Stimulated activated naive CD4-positive, alpha-beta T cell treated with Interleukin-2 at 50 U/mL for 16 hours (primary cell): Measurements from ENCODE around the gene SPATS1.
A peak's percentile ranks its signal among the peaks of the same experiment; 100 is the strongest.
"Not testable (repeated sequence)": the region's sequence is repeated elsewhere in the genome, so short reads cannot be mapped to it uniquely, and the experiment has no call there.

Experiments
- DNase-seq: peaks from one replicate; lab custom pipeline; 2025; lab: John Stamatoyannopoulos, UW

SPATS1 gene

GRCh38 chr6:44342052-44342451 is 398 bp upstream of the SPATS1 start:
- no peak for DNase-seq

DNA sequence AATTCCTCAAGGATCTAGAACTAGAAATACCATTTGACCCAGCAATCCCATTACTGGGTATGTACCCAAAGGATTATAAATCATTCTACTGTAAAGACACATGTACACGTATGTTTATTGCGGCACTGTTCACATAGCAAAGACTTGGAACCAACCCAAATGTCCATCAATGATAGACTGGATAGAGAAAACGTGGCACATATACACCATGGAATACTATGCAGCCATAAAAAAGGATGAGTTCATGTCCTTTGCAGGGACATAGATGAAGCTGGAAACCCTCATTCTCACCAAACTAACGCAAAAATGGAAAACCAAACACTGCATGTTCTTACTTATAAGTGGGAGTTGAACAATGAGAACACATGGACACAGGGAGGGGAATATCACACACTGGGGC is 4.4 kb downstream of the SPATS1 start:
- not testable (repeated sequence) for DNase-seq

GRCh38 chr6:44349904-44350649 is 7.6 kb downstream of the SPATS1 start:
- DNase-seq: no peak

DNA sequence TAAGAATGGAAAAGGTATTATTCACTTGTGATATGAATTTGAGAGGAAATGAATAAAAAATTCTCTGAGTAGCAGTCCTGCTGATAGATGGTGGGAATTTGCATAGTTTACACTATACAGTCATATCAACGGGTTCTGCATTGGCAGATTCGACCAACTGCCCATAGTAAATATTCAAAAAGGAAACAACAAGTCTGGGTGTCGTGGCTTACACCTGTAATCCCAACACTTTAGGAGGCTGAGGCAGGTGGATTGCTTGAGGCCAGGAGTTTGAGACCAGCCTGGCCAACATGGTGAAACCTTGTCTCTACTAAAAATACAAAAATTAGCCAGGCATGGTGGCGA is 8.2 kb downstream of the SPATS1 start:
- DNase-seq: not testable (repeated sequence)

GRCh38 chr6:44352259-44352658 is 9.8 kb downstream of the SPATS1 start:
- no peak for DNase-seq

GRCh38 chr6:44353336-44353735 is 10.9 kb downstream of the SPATS1 start:
- no peak for DNase-seq

- no peak for DNase-seq
Measured at GRCh38 chr6:44355640-44356039, 13.2 kb downstream of the SPATS1 start.

- no peak for DNase-seq
Measured at GRCh38 chr6:44356487-44356886, 14.0 kb downstream of the SPATS1 start.

DNA sequence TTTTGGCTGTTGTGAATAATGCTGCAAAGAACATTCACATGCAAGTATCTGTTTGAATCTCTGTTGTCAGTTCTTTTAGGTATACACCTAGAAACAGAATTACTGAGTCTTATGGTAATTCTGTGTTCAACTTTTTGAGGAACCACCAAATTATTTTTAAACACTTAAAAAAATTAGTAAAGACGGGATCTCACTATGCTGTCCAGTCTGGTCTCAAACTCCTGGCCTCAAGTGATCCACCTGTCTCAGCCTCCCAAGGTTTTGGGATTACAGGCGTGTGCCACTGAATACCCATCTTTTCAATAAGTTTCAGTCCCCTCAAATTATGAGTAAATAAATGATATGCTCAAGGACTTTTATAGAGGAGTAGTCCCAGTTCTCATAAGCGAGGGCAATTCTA is 17.5 kb downstream of the SPATS1 start:
- no peak for DNase-seq

DNA sequence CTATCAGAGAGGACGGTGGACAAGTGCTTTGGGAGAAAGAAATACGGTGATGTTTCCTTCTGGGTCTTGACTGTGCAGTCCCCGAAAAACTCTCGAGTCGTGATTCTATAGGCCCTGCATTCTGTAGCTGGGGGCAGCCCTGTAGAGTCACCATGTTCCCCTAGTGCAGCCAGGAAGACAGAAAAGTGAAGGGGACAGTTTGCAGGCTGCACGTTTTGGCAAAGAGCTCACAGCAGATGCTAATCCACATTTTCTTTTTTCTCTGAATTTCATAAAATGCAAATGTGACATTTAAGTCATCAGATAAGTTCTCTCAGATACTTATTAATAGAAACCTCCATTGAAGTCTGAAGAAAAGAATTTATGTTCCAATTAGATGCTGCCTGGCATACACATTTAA is 19.5 kb downstream of the SPATS1 start:
- DNase-seq: no peak

- DNase-seq: no peak
Measured at GRCh38 chr6:44363377-44363926, 21.0 kb downstream of the SPATS1 start.

DNA sequence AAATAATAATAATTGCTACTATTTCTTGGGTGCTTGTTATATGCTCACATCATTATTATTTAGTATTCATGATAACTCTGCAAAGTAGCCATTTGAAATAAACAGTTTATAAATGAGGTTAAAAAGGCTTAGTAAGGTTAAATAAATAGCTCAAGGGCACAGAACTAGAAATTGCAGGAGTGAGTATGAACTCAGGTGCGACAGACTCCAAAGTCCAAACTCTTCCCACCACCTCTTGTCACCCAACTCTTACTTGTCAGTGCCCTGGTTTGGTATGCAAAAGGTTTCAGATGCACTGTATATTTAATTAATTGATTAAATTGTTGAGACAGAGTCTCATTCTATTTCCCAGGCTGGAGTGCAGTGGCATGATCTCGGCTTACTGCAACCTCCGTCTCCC is 24.3 kb downstream of the SPATS1 start:
- no peak for DNase-seq

DNA sequence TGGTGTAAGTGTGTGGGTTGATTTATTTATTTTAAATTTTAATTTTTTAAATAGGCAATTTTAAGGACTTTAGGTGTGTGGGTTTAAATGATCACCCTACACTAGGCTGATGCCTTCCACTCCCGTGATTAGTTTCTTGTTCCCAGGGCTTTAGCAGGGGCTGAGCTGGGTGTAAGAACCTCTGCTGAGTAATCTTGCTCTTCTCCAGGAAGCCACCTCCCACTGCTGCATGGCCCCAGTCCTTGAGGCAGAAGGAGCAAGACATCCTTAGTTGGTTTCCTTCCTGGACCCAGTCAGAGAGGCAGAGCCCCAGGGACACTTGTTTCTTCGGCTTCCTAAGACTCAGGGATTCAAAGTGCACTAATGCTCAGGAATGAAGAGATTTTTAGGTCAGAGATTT is 25.2 kb downstream of the SPATS1 start:
- DNase-seq: no peak

DNA sequence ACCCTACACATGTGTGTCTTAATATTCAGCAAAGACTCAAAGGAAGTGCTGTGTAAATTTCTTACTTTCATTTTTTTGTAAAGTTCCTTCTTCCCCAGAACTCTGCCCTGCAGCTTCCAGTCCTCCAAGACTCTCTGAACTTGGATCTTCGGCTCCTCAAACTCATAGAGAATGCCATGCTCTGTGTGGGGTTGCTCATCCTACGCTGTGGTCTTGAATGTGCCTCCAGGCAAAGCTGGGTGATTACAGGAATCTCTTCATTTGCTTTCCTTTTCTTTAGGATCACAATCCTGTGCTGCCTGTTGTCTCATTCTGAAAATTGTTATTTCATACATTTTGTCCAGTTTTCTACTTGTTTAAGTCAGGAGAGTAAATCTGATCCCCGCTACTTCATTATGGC is 30.6 kb downstream of the SPATS1 start:
- DNase-seq: no peak

- DNase-seq: no peak
Measured at GRCh38 chr6:44373787-44374186, 31.3 kb downstream of the SPATS1 start.

DNA sequence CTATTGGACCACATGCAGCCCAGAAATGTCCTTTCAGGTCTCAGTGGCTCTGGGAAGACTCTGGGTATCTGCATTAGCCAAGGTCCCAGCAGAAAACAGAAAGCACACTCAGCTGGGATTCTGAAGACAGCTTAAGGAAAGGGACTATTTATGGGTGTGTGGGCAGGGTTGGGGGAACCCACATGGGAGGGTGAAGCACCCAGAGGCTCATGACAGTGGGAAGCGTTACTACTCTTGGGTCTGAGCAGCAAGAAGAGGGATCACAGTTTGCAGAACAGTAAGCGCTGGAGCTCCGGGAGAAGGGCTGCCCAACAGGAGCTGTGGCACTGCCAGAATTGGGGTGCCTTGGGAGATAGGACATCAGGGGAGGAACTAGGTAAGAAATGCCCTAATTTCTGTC is 32.6 kb downstream of the SPATS1 start:
- DNase-seq: no peak

DNA sequence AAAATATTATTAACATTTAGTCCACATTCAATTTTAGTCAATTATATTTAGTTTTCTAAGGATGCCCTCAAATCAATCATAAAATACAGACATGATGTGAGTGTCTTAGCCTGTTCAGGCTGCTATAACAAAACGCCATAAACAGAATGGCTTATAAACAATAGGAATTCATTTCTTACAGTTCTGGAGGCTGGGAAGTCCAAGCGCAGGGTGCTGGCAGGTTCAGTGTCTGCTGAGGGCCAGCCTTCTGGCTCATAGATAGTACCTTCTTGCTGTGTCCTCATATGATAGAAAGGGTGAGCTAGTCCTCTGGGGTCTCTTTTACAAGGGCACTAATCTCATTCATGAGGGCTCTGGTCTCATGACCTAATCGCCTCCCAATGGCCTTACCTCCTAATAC is 35.0 kb downstream of the SPATS1 start:
- DNase-seq: no peak

- no peak for DNase-seq
Measured at GRCh38 chr6:44377971-44378370, 35.5 kb downstream of the SPATS1 start.

GRCh38 chr6:44381739-44382138 is 39.3 kb downstream of the SPATS1 start:
- no peak for DNase-seq

DNA sequence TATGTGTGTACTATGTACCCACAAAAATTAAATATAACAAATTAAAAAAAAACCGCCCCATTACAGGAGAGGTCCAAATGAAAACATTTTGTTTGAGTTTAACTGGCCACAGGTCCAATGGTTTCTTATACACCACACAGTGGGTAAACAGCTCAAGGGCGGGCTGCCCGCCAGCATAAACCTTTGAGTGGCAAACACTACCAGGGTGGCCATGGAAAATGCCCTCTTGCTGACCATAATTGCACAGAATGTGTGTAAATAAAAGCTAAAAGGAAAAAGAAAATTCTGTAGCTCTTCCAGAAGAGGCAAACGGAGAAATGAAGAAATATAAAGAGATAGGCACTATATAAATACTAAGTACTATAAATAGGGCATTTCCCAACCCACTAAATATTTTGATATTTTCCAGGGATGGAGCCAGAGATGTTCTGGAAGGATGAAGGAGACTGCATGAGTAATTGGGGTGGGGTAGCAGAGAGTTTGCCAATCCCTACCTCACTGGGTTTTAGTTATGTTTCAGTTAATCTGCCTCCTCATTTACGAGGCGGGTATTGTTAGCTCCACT is 44.0 kb downstream of the SPATS1 start:
- DNase-seq: no peak

DNA sequence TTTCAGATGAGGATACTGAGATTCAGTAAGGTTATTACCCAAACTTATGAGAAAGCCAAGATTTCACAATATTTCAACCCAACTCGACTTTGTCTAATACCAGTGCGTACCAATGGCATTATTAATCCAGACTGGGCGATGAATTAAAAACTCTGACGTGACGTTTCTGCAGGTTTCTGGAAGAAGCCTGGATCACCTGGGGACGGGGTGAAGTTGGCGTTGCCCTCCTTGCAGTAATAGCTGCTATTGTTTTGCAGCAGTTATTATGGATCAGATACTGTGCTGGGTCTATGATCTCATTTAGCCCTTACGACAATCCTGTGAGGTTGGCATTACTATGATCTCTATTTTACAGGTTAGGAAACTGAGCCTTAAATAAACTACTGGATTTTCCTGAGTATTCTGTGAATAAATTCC is 44.5 kb downstream of the SPATS1 start:
- no peak for DNase-seq

DNA sequence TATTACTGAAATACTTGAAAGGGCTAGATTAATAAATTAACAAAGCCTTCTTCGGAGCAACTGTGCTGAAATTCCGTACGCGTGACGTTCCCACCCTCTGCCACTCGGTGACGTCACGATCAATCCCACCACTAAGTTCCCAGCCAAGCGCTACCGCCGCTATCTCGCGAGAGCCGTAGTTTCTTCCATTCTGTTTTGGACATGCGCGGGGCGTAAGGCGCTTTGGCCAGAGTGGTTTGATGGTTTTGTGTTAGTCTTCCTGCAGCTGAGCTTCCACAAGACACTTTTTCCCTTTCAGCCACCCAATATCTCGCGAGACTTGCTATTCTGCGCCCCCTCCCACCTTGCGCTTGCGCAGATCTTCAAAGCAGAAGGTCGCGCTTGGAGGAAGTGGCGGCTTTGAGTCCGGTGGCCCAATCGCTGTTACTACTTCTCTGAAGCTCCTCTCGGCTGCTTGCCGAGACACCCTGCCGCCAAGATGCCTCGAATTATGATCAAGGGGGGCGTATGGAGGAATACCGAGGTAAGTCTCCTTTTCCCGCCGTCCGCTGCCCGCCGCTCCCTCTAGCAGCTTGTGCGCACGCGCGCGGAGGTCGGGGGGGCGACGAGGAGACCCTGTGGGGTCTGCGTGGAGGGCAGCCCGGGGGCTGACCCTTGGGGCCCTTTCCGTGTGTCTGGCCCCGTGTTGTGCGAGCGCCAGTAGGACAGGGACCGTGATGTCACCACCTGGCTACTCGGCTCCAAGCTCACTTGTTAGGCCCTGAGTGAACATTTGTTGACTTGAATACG is 45.1 kb downstream of the SPATS1 start, which contains the start of gene CDC5L:
CDC5L (plus strand) TSS at position 361 of the 789 bp plus-strand sequence; CDS start at position 479, 118 bp downstream.
- peak; percentile 90 for DNase-seq

DNA sequence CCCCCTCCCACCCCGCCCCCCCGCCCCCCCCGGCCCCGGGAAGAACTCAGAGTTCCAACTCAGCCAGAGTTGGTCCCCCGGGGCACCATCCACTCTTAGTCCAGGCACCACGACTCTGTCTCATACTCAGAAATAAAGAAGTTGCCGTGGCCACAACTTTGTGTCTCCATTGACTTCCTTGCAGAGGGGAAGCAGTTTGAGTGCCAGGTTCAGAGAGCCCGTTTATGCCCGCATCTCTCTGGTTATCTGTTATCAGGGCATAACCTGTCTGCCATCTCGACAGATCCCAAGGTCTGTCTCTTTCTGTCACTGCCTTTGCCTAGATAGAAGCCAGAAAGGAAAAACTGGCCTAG is 45.7 kb downstream of the SPATS1 start:
- no peak for DNase-seq
